HUES48 (cell line): Measurements from ENCODE around the gene EIF5AL1.

Experiments used
- H3K27ac ChIP-seq: one replicate; pipeline ENCODE4 v1.7.0; 2013; ENCODE audit warnings: low read depth, low read length, inconsistent platforms
- H3K27me3 ChIP-seq: 2 replicates; pipeline ENCODE4 v1.6.1; 2013; ENCODE audit warnings: mild to moderate bottlenecking, low read length; ENCODE audit not compliant: control insufficient read depth, insufficient read depth
- H3K36me3 ChIP-seq: 2 replicates; pipeline ENCODE4 v1.6.1; 2013; ENCODE audit warnings: low read length; ENCODE audit not compliant: control insufficient read depth, insufficient read depth
- H3K4me1 ChIP-seq: 2 replicates; pipeline ENCODE4 v1.6.1; 2013; ENCODE audit warnings: mild to moderate bottlenecking, low read length; ENCODE audit not compliant: control insufficient read depth, insufficient read depth
- H3K4me3 ChIP-seq: 2 replicates; pipeline ENCODE4 v1.5.1; 2013; ENCODE audit warnings: mild to moderate bottlenecking, low read depth, low read length
- H3K9ac ChIP-seq: 2 replicates; pipeline ENCODE4 v1.6.1; 2013; ENCODE audit warnings: mild to moderate bottlenecking, low read depth, low read length, moderate library complexity
- H3K9me3 ChIP-seq: 2 replicates; pipeline ENCODE4 v1.6.1; 2013; ENCODE audit warnings: low read length; ENCODE audit not compliant: control insufficient read depth, insufficient read depth

Gene EIF5AL1

DNA sequence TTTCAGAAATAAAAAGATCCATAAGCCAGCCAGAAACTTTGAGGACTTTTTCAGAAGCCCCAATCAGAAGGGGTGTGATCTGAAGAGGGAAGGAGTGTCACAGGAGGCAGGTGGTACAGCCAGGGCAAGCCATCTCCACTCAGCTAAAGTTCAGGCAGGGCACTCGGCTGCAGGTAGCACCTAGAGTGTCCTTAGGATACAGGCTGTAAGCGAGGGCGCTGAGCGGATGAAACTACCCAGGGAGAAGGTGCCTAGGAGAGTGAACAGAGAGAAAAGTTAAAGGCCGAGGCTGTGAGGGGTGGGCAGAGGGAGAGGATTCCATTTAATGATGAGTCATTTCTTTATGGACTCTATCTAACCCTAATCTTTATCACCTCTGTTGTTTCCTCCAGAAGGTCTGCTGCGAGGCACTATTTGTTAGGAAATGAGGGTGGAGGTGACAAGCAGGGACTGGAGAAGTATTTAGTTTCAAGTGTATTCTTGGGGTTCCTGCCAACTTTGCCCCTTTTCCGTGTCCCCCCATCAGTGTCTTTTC lies 37.1 kb upstream of the EIF5AL1 start:
- Histone ChIP-seq H3K27me3 (no peaks in the 10 kb centered on the region; the same call in 1 of the 2 replicates), H3K36me3 (no peaks in the 10 kb centered on the region), H3K9ac (no peak overlapping the region)

DNA sequence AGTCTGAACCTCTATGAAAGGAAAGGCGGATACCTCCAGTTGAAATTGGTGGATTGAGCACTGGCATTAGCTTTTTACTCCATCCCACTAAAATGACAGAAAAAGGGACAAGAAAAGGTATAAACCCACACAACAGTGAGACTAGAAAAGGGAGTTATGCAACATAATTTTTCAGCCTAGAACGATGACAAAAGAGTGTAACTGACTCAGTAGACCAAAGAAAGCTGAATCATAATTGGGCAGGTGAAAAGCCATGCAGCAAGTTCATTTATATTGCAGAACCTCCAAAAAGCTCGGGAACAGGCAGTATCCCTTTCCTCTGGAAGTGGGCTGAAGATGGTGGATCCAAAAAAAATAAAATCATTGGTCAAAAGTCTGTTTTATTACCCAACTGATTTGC lies 36.5 kb upstream of the EIF5AL1 start:
- H3K4me1 ChIP-seq: no peaks in the 10 kb centered on the region
- no peak overlapping the region for H3K9ac ChIP-seq
- H3K36me3 ChIP-seq: no peaks in the 10 kb centered on the region
- H3K27ac ChIP-seq: no peak overlapping the region
- no peaks in the 10 kb centered on the region; the same call in 1 of the 2 replicates for H3K27me3 ChIP-seq
- no peaks in the 10 kb centered on the region for H3K9me3 ChIP-seq
- H3K4me3 ChIP-seq: no peak overlapping the region

More for the DNA sequence above, 37.1 kb upstream of the EIF5AL1 start:
- no peaks in the 10 kb centered on the region for H3K4me1 ChIP-seq
- H3K9me3 ChIP-seq: no peaks in the 10 kb centered on the region
- H3K27ac ChIP-seq: no peak overlapping the region
- no peak overlapping the region for H3K4me3 ChIP-seq

DNA sequence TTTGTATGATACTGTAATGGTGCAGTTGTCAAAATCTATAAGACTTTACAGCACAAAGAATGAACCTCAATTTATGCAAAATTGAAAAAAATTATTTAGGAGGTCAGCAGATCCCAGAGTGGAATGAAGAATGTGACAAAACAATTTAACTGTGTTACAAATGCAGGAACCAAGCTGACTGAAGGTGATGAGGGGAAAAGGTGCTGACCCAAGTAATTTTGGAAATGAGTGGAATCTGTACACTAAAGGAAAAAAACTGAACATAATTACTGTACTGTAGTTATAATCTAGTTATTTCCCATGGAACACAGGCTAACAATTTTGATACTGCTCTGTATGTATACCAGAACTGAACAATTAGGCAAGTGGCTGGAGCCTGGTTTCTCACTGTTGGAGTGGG lies 35.7 kb upstream of the EIF5AL1 start:
- Histone ChIP-seq H3K9ac (no peak overlapping the region), H3K4me1 (no peaks in the 10 kb centered on the region)

DNA sequence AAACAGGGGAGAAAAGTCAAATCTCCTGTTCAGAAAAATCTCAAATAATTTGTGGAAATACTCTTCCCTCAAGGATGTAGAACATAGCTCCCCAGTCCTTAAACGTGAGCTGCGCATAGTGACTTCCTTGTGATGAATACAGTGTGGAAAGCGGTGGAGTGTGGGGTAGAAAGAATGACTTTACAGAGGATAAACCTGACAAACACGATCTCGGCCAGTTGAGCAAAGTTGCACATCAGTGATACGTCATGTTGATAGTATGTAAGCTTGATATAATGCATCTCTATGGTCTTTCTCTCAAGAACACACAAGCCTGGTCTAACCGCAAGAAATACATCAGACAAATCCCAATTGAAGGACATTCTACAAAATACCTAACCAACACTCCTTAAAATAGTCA lies 34.9 kb upstream of the EIF5AL1 start:
- H3K4me1 ChIP-seq: no peaks in the 10 kb centered on the region
- H3K9me3 ChIP-seq: no peaks in the 10 kb centered on the region
- no peak overlapping the region for H3K4me3 ChIP-seq
- no peak overlapping the region for H3K27ac ChIP-seq
- H3K36me3 ChIP-seq: no peaks in the 10 kb centered on the region
- H3K27me3 ChIP-seq: no peaks in the 10 kb centered on the region; the same call in 1 of the 2 replicates
- no peak overlapping the region for H3K9ac ChIP-seq

More for the DNA sequence above, 35.7 kb upstream of the EIF5AL1 start:
- Histone ChIP-seq H3K27ac (no peak overlapping the region), H3K36me3 (no peaks in the 10 kb centered on the region), H3K27me3 (no peaks in the 10 kb centered on the region; the same call in 1 of the 2 replicates), H3K9me3 (no peaks in the 10 kb centered on the region), H3K4me3 (no peak overlapping the region)

DNA sequence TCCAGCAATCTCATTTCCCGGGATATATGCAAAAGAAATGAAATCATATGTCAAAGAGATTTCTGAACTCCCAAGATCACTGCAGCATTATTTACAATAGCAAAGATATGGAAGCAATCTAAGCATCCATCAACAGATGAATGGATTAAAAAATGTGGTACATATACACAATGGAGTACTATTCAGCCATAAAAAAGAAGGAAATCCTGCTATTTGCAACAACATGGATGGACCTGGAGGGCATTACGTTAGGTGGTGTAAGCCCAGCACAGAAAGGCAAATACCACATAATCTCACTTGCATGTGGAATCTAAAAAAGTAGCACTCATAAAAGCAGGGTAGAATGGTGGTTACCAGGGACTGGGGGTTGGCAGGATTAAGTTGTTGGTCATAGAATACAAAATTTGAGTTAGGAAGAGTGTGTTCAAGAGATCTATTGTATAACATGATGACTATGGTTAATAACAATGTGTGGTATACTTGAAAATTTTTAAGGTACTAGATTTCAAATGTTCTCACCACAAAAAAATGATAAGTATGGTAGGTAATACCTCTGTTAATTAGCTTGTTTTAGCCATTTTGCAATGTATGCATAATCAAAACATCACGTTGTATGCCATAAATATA lies 32.9 kb upstream of the EIF5AL1 start:
- Histone ChIP-seq H3K4me3 (no peak overlapping the region), H3K9me3 (no peaks in the 10 kb centered on the region), H3K36me3 (no peaks in the 10 kb centered on the region), H3K9ac (no peak overlapping the region), H3K27ac (no peak overlapping the region), H3K27me3 (no peaks in the 10 kb centered on the region), H3K4me1 (no peaks in the 10 kb centered on the region)

GRCh38 chr10:79482304-79482703 lies 30.0 kb upstream of the EIF5AL1 start:
- H3K4me3 ChIP-seq: no peak overlapping the region
- no peaks in the 10 kb centered on the region for H3K36me3 ChIP-seq
- no peaks in the 10 kb centered on the region for H3K27me3 ChIP-seq
- H3K9ac ChIP-seq: no peak overlapping the region
- no peaks in the 10 kb centered on the region for H3K9me3 ChIP-seq
- H3K27ac ChIP-seq: no peak overlapping the region
- H3K4me1 ChIP-seq: no peaks in the 10 kb centered on the region

DNA sequence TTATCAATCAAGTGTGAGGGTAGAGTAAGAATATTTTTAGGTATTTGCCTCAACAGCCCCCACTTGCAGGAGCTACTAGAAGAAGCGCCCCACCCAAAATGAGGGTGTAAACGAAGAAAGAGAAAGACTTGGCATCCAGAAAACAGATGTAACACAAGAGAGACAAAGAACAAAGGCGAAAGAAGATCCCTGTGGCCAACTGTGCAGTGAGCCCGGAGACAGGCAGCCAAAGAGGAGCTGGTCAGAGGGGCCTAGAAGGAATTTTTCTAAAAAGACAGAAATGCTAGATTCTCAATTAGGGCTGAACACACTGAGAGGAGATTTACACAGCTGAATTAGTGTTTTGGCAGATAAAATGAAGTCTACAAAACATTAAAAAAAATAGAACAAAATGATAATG lies 29.6 kb upstream of the EIF5AL1 start:
- Histone ChIP-seq H3K4me3 (no peak overlapping the region), H3K9ac (no peak overlapping the region), H3K27me3 (no peaks in the 10 kb centered on the region), H3K4me1 (peaks cover under 1% of the 10 kb centered on the region; the same call in 1 of the 2 replicates), H3K36me3 (no peaks in the 10 kb centered on the region), H3K27ac (no peak overlapping the region), H3K9me3 (no peaks in the 10 kb centered on the region)

DNA sequence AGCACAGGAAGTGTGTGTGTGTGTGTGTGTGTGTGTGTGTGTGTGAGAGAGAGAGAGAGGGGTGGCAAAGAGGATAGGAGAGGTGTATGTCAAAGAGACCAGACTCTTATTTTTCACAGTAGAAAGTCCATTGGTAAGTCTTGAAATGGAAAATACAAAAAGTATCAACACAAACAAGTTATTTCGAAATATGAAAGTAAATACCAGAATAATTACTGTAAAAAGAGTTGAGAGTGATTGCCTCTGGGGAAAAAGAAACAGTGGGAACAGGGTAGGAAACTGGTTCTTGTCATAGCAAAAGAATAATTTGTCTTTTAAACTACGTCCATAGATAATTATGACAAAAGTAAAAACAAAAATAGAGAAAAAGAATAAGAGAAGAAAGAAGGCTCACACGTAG lies 29.0 kb upstream of the EIF5AL1 start:
- no peaks in the 10 kb centered on the region for H3K36me3 ChIP-seq

DNA sequence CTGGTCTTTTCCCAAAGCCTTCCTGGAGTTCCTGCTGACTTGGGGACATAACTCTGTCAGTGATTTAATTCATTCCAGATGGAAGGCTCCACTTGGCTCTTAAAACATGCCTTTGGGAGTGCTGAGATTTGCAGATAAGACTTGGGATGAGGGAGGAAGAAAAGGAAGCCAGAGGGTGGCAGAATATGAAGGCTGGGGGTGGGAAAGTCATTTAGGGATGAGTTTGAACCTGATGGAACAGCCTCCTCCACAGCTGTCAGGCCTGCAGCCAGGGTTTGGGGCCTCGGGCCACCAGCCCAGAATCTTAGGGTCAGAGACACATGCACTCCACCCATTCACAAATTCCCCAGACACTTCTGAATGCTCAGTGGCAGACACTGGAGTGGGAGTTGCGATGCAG lies 28.4 kb upstream of the EIF5AL1 start:
- no peaks in the 10 kb centered on the region for H3K36me3 ChIP-seq
- no peak overlapping the region for H3K4me3 ChIP-seq
- H3K9ac ChIP-seq: no peak overlapping the region
- no peak overlapping the region for H3K27ac ChIP-seq
- no peaks in the 10 kb centered on the region for H3K27me3 ChIP-seq
- H3K9me3 ChIP-seq: no peaks in the 10 kb centered on the region
- H3K4me1 ChIP-seq: peaks cover 6% of the 10 kb centered on the region

More for the DNA sequence above, 29.0 kb upstream of the EIF5AL1 start:
- H3K4me3 ChIP-seq: no peak overlapping the region
- peaks cover 6% of the 10 kb centered on the region for H3K4me1 ChIP-seq
- no peak overlapping the region for H3K9ac ChIP-seq
- no peaks in the 10 kb centered on the region for H3K9me3 ChIP-seq
- H3K27ac ChIP-seq: no peak overlapping the region
- no peaks in the 10 kb centered on the region for H3K27me3 ChIP-seq

DNA sequence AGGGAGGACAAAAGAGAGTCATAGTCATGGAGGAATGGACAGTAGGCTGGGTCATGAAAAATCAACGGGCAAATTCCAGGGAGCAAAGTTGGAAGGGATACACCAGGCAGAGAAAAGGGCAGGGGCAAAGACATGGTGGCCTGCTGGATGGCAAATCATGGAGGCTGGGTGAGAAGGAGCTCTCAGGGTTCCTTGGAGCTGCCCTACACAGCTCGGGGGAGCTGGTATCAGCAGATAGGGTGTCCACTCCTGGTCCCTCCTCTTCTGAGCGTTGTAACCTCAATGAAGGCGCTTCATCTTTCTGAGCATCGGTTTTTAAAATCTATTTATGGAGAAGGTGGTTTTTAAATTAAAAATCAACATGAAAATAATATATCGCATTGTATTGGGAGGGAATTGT lies 27.9 kb upstream of the EIF5AL1 start:
- Histone ChIP-seq H3K27ac (no peak overlapping the region), H3K9ac (no peak overlapping the region), H3K9me3 (no peaks in the 10 kb centered on the region), H3K4me3 (no peak overlapping the region), H3K4me1 (peaks cover 6% of the 10 kb centered on the region), H3K36me3 (no peaks in the 10 kb centered on the region), H3K27me3 (no peaks in the 10 kb centered on the region)

DNA sequence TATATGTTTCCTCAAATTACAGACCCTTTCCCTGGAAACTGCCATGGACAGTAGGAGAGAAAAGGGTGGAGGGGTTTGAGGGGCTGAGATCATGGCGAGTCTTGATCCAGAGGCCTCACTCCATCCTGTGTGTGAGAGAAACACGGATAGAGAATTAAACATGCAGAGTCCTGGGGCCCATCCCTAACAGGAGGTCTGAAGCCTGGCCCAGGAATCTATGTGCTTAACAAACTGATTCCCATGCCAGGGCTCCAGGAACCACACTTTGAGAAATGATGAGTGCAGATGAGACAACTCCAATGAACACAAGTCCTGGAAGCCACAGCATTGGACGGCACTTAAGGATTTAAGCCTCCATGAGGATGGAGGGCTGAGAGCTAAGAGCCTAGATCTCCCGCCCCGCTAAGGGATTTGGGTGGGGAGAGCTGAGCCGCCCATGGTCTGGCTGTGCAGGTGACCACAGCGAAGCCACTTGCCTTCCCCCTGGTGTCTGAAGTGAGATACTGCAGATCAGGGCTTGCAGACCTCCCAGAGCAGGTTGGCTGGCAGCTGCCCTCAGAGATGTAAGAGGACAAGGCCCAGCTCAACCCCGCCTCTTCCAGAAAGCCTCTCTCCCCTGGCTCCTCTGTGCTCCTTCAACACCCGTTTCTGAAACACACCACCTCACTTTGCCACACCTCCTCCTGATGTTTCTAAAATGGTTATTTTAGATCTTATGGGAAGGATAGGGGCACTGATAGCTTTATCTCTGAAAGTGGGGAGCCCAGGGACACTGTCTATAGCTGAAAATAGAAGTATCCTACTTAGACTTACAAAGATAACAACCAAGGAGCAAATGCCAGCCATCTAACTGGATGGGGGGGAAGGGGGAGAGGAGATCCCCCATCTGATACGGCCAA lies 24.8 kb upstream of the EIF5AL1 start:
- Histone ChIP-seq H3K9ac (no peak overlapping the region), H3K4me3 (no peak overlapping the region), H3K36me3 (no peaks in the 10 kb centered on the region), H3K27me3 (no peaks in the 10 kb centered on the region), H3K4me1 (peaks cover 6% of the 10 kb centered on the region), H3K9me3 (no peaks in the 10 kb centered on the region), H3K27ac (no peak overlapping the region)
